Natural killer cell (primary cell): ENCODE results near the gene ACTL6A. TPM values are rescaled to one million over a fixed set of nuclear protein-coding genes. Genes with fewer than 3 reads are reported as not detected.

Experiments used
- ATAC-seq, 3 donors: fragments of 150-1000 bp in 2 of 3; fragments of 200-7000 bp in 1 of 3; cut with Tn5 transposase; 1 replicate in 1 of 3; 2 replicates in 2 of 3; pipeline ENCODE4 v1.10.0; 2021; ENCODE audit warnings: mild to moderate bottlenecking in 2 of 3, moderate library complexity in 2 of 3
- DNase-seq, 2 donors: peaks; one replicate each; pipeline versions ENCODE4 v3.0.0 to v3.0.0-alpha.2; 2013 to 2021; ENCODE audit warnings: mixed read lengths in 1 of 2
- H3K27ac ChIP-seq: one replicate; pipeline ENCODE4 v1.5.1; 2013; ENCODE audit warnings: mild to moderate bottlenecking, low read length
- H3K27me3 ChIP-seq: one replicate; pipeline ENCODE4 v1.6.1; 2013; ENCODE audit warnings: low read length; ENCODE audit not compliant: control insufficient read depth, insufficient read depth
- H3K36me3 ChIP-seq: one replicate; pipeline ENCODE4 v1.6.1; 2013; ENCODE audit warnings: low read length; ENCODE audit not compliant: control insufficient read depth, insufficient read depth
- H3K4me1 ChIP-seq: one replicate; pipeline ENCODE4 v1.6.1; 2013; ENCODE audit warnings: low read length; ENCODE audit not compliant: control insufficient read depth, insufficient read depth
- H3K4me3 ChIP-seq: one replicate; pipeline ENCODE4 v1.5.1; 2013; ENCODE audit warnings: low read length
- H3K9me3 ChIP-seq: one replicate; pipeline ENCODE4 v1.6.1; 2013; ENCODE audit warnings: low read length; ENCODE audit not compliant: control insufficient read depth, insufficient read depth
- H3K27ac Mint-ChIP-seq, 2 donors: one replicate each; pipeline ENCODE4 v1.8.0; 2022; ENCODE audit warnings: mild to moderate bottlenecking in 2 of 2, mixed read lengths in 2 of 2, moderate library complexity in 1 of 2
- H3K27me3 Mint-ChIP-seq, 2 donors: one replicate each; pipeline ENCODE4 v1.8.0; 2022; ENCODE audit warnings: low read depth in 2 of 2, mixed read lengths in 2 of 2
- H3K36me3 Mint-ChIP-seq: one replicate; pipeline ENCODE4 v1.8.0; 2022; ENCODE audit warnings: mixed read lengths
- H3K4me1 Mint-ChIP-seq, 2 donors: one replicate each; pipeline ENCODE4 v1.8.0; 2022; ENCODE audit warnings: mixed read lengths in 2 of 2
- H3K4me3 Mint-ChIP-seq: one replicate; pipeline ENCODE4 v1.8.0; 2022; ENCODE audit warnings: mild to moderate bottlenecking, moderate library complexity, mixed read lengths
- H3K9me3 Mint-ChIP-seq, 2 donors: one replicate each; pipeline ENCODE4 v1.8.0; 2022; ENCODE audit warnings: mixed read lengths in 2 of 2
- CTCF ChIP-seq: fragments of 200-600 bp; IDR thresholded peaks from one replicate; pipeline ENCODE4 v1.8.0; 2022; ENCODE audit warnings: antibody characterized with exemption
- WGBS: methylation state at CpG from one replicate; pipeline ENCODE4 v1.1.7; 2013; ENCODE audit warnings: missing lambda C conversion rate; ENCODE audit not compliant: insufficient coverage; 5-methylcytosine and 5-hydroxymethylcytosine counted together
- intact Hi-C: fragments of 100-400 bp; cut with micrococcal nuclease; formaldehyde crosslinking; loops from one replicate; pipeline ENCODE4 v1.14.2; 2022
- total RNA-seq, 4 donors: library from RNA; stranded (reverse); fragments of 120-200 nt in 1 of 4; gene quantifications; one replicate each; pipeline versions ENCODE4 v1.2.3 to v1.2.4, GENCODE V29; 2013 to 2022

ACTL6A gene
- total RNA-seq, 3 donors from 2014 or later (not counting 1 experiment from before 2014, with no cell fraction given), result 23.1 to 29.9 (median 24.1) TPM

GRCh38 chr3:179604321-179605078, 41.8 kb downstream of the ACTL6A start, which contains the start of the genes MRPL47 and NDUFB5:
Gene MRPL47 (minus strand): TSS chr3:179604638. CDS start chr3:179604624, 14 bp downstream.
Gene NDUFB5 (plus strand): TSS chr3:179604794. CDS start chr3:179604816, 22 bp downstream.
- H3K36me3 Mint-ChIP-seq, result peaks cover 8% of the 10 kb centered on the region
- 0% methylated on average over 45 of the region's 45 CpGs for WGBS
- H3K4me1 Mint-ChIP-seq, result peaks cover 20 to 41% of the 10 kb centered on the region in 2 donors
- Histone ChIP-seq H3K9me3 (no peaks in the 10 kb centered on the region), H3K27ac (peak within 1 kb of the TSS; percentile 81), H3K27me3 (no peaks in the 10 kb centered on the region), H3K4me1 (peaks cover 22% of the 10 kb centered on the region), H3K36me3 (peaks cover 20% of the 10 kb centered on the region), H3K4me3 (peak within 1 kb of the TSS; percentile 60)
- H3K4me3 Mint-ChIP-seq, result peak within 1 kb of the TSS; percentile 100
- DNase-seq, result peak; percentile 86 to 98
- H3K27me3 Mint-ChIP-seq, result no peaks in the 10 kb centered on the region
- peak; percentile 99 to 100 (median 99) for ATAC-seq
- intact Hi-C loops, result loop anchor here (1.0 to 2.0 kb wide), 4 partner anchors 42 to 998 kb away; partner anchors contain the start of genes ACTL6A, MFN1, PIK3CA and TTC14
- TF ChIP-seq CTCF, result no peak
- peak within 1 kb of the TSS; percentile 99 to 100 for H3K27ac Mint-ChIP-seq
- H3K9me3 Mint-ChIP-seq, result no peaks in the 10 kb centered on the region

- 89% methylated on average over 3 of the region's 4 CpGs for WGBS
- intact Hi-C loops, result no loop called here
- peaks cover 1% of the 10 kb centered on the region for H3K36me3 ChIP-seq
- H3K9me3 ChIP-seq, result no peaks in the 10 kb centered on the region
- Mint-ChIP-seq H3K4me3 (peak overlapping the region; percentile 62), H3K36me3 (peaks cover 5% of the 10 kb centered on the region), H3K9me3 (no peaks in the 10 kb centered on the region), H3K27me3 (no peaks in the 10 kb centered on the region), H3K4me1 (peaks cover 20 to 39% of the 10 kb centered on the region in 2 donors), H3K27ac (peak overlapping the region; percentile 9 to 26)
- ATAC-seq, result no peak
- H3K27me3 ChIP-seq, result no peaks in the 10 kb centered on the region
- TF ChIP-seq CTCF, result no peak
- no peak overlapping the region for H3K4me3 ChIP-seq
- no peak overlapping the region for H3K27ac ChIP-seq
- DNase-seq, result no peak
- H3K4me1 ChIP-seq, result peaks cover 22% of the 10 kb centered on the region
These were observed 43.9 kb downstream of the ACTL6A start for GRCh38 chr3:179606534-179607085.

- H3K4me3 ChIP-seq, result no peak overlapping the region
- H3K36me3 ChIP-seq, result no peaks in the 10 kb centered on the region
- peaks cover 17% of the 10 kb centered on the region for H3K4me1 ChIP-seq
- Mint-ChIP-seq H3K9me3 (no peaks in the 10 kb centered on the region), H3K4me1 (peaks cover 20 to 33% of the 10 kb centered on the region in 2 donors), H3K4me3 (no peak overlapping the region), H3K36me3 (peaks cover 5% of the 10 kb centered on the region), H3K27ac (peak overlapping the region in 1 of 2 donors; percentile 80), H3K27me3 (no peaks in the 10 kb centered on the region)
- no peaks in the 10 kb centered on the region for H3K27me3 ChIP-seq
- no peak for ATAC-seq
- 31% methylated on average over 6 of the region's 6 CpGs for WGBS
- DNase-seq, result peak in 1 of 2 donors; percentile 35
- intact Hi-C loops, result no loop called here
- H3K9me3 ChIP-seq, result no peaks in the 10 kb centered on the region
- peak overlapping the region; percentile 13 for H3K27ac ChIP-seq
- TF ChIP-seq CTCF, result no peak
These were observed 46.4 kb downstream of the ACTL6A start for GRCh38 chr3:179608931-179609720.
